ENCODE measurements around the gene SLC25A45.
"Not testable (repeated sequence)": the region's sequence is repeated elsewhere in the genome, so short reads cannot be mapped to it uniquely, and the experiment has no call there.

SLC25A45 gene

DNA sequence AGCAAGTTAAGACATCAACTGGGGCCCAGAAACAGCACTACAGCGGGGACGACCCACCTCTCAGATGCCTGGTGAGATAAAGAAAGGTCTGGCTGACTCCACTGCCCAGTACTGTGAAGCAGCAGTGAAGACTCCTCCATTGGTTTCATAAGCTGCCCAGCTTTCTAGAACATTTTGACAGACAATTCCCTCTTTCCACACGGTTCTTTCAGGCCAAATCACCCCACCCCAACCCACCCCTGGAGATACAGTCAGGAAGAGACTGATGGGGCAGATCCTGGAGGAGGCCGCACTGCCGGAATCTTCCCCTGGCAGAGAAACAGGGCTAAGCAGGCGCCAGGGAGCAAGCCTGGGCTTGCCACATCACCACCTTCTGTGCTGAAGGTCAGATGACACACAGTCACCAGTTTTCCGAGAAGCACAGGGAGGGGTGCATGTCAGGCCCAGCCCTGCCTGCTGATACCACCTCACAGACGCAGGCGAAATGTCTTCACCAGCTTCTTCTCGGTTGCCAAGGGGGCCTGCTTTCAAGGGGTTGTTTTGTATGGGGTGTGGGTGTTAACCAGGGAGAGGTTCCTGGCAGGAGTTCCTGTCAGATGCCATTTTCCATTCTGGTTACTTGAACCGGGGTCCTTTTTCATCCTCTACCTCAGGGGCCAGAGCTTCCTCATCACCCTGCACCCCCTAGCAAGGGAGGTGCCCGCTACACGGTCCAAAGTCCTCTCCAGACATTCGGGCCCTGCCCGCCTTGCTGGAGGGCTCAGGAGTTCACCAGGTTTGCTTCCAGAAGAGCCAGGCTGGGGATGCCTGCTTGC lies 38.7 kb upstream of the SLC25A45 start:
- peak; percentile 78 for DNase-seq

DNA sequence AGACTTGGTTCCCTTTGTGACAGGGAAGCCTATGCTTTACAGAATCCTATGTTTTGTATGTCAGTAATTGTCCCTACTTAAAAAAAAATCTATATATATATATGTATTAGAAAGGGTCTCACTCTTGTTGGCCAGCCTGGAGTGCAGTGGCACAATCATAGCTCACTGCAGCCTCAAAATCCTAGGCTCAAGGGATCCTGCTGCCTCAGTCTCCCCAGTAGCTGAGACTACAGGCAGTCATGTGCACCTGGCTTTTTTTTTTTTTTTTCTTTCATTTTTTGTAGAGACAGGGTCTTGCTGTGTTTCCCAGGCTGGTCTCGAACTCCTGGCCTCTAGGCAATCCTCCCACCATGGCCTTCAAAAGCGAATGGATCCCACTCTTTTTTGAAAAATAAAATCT lies 38.1 kb upstream of the SLC25A45 start:
- DNase-seq = no peak

DNA sequence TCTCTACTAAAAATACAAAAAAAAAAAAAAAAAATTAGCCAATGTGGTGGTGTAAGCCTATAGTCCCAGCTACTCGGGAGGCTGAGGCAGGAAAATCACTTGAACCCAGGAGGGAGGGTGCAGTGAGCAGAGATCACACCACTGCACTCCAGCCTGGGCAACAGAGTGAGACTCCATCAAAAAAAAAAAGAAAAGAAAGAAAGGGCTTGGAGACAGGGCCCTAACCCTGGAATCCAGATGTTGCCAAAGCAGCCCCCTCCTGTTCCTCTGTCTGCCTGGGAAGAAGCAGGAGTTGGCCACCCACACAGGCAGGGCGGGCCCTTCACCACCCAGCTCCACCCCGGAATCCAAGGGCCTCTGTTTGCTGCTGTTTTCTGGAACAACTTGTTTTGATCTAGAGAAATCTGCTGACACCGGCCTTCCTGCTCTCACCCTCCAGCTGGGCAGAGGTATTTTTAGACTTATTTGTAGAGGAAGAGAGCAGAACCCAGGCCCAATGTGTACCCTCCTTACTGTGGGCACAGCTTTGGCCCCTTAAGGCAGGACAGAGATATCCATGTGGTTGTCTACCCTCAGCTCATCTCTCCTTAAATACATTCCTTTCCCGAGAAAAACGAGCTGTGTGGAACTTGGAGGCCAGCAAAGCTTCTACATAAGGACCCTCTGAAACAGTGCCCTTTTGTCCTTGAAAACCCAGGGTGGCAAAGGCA lies 37.5 kb upstream of the SLC25A45 start:
- DNase-seq = peak; percentile 51

DNA sequence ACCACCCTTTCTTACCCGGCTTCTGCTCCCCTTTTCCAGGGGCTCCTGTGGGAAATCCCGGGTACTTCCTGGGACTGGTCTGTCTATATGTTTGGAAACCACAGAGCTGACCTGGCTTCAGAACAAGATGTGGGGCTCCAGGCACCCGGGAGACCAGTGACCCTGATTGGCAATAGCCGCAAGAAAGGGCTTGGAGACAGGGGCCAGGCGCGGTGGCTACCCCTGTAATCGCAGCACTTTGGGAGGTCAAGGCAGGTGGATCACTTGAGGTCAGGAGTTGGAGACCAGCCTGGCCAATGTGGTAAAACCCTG lies 37.0 kb upstream of the SLC25A45 start:
- no peak for DNase-seq

DNA sequence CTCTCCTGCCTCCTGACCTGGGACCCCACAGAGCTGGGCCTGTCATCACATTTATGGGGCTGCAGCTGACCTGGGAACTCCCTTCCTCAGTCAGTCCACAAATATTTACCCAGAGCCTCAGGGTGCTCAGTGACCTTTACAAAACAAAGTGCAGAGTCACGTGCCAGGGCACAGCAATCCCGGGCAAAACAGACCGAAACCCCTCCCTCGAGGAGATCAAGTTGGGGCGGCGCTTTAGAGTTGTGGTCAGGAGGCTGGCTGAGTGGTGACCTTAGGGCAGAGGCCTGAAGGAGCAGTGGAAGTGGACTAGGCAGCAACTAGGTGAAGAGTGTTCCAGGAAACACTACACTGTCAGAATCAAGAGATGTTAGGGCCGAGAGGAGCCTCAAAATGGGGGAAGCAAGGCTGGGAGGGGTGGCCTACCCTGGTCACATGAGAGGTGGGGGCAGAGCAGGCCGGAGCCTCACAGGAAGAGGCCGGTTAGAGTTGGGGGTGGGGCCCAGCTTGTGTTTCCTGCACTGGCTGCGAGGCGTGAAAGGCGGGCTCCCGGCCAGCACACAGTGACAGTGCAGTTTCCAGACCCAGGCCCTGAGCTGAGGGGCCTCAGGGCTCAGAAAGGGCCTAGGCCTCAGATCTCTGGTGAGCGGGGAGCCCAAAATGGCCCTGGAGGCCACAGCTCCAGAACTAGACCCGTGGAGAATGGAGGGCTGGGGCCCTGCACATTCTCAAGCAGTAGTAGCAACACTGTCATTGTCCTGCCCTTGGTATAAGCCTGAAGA lies 36.4 kb upstream of the SLC25A45 start:
- peak; percentile 83 for DNase-seq

DNA sequence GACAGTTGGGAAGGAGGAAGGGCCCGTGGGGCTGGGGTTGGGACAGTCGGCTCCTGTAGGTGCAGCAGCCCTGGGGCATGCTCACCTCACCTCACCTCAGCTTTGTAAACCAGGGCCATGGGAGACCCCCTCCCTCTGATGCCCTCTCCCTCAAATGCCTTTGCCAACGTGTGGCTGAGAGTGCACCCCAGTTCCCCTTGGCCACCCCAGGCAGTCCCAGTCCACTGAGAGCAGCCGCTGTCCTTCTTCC lies 35.9 kb upstream of the SLC25A45 start:
- DNase-seq = no peak

DNA sequence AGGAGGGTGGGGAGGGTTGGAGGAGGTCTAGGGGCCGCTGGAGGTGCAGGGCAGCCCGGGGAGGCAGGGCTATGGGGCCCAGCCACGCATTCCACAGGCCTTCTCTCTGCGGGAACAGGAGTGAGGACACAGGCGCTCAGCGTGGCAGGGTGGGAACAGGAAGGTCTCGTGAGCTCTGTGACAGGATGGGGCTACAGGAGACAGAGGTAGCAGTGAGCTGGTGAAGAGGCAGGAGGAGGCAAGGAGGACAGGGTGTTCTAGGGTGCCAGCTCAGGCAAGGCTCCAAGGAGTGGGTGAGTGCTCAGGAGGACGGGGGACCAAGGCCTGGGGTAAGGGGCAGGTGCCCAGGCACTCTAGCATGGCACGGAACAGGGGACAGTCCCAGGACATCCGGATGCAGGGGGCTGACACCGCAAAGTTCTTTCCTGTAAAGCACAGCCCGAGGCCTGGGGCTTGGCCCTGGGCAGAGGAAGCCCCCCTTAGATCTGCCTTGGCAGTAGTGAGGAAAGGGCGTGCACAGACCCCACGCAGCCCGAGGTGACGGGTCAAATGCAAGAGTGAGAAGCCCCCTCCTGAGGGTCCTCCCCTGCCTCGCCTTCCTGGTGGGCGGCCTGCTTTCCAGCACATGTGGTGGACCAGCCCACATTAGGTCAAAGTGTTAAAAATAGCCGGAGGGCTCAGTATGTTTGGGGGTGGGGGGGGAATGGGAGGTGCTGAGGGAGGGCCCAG lies 35.4 kb upstream of the SLC25A45 start:
- peak; percentile 36 for DNase-seq

DNA sequence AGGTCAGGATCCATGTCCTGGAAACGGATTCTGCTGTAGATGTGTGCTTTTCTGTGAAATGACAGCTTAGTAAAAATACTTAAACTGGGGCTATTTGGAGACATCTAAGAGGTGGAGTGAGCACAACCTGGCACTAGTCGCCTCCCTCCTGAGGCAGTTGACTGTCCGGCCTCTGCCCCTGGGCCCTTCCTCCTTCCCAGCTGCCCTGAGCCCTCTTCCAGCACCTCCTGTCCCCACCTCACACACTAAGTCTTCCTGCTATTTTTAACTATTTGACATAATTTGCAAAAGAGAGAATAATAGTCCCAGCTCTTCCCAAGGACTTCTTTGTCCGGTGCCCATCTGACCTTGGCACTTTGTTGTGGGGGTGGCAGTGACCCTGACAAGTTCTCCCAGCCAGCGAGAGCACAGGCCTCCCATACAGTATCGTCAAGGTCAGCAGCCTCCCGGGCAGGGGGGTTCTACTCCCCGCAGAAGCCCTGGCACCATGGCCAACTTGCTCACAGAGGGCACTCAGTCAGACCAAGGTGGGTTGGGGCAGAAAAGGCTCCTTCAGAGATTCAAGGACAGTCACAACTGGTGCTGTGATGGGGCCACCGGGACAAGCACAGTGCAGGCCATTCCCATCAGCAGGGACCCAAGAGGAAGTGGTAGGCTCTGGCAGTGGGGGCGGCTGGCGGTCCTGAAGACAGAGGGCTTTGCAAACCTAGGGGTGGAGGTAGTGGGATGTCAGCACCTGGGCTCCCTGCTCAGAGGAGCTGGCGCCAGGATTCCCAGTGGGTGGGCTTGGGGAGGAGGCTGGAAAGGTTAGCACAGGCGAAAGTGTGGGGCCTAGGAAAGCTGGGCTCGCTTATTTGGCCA lies 34.6 kb upstream of the SLC25A45 start:
- no peak for DNase-seq

DNA sequence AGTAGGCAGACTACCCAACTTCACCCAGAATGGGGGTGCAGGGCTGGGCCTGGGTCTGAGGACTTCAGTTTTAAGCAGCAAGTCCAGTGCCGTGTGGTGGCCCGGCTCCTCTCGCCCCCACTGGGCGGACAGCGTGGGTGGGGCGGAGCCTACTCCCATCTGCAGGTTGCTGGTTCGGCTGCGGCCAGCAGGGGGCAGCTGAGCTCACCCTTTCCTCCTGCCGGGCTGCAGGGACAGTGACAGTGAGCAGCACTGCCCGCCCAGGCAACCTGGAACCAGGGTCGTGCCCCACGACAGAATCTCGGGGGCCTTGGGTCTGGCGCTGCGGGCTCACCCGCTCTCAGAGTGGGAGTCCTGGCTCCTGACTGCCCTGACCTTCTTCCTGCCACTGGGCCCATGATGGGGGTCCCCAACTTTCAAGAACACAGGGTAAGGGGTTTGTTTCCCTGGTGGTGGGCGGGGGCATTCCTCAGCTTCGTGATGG lies 33.9 kb upstream of the SLC25A45 start:
- peak; percentile 93 for DNase-seq

DNA sequence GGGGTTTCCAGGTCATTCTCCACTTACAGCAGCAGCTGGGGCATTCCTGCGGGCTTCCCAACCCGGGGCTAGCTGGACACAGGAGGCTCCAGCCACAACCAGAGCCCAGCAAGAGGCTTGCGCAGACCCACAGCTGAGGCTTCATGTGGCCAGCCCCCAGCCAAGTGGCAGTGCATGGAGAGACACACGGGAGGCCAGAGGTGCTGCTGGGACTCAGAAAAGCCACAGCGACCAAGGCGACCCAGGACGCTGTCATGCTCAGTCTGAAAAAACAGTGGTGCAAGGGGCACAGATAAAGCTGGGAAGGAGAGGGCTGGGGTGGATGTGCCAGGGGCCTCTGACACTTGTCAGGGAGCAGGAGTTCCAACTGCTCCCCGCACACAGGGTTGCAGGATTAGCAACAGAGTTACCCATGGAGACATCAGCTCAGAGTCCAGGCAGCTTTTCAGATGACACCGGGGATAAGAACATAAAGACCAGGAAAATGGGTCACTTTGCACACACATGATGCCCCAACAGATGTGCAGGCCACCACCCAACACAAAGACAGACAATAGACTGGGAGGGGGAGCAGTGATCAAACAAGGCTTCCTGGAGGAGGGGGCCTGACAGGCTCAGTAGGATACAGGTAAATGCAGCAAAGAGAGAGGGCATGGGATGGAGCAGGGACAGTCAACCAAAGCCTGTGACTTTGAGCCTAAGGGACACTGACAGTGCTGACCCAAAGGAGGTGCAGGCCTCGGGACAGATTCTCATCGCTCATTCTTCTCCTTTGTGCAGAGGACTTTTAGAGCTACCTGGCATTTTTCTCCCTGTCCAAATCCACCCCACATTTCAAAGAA lies 33.3 kb upstream of the SLC25A45 start:
- DNase-seq = no peak

- DNase-seq = no peak
Observed at GRCh38 chr11:65414776-65415498, 32.5 kb upstream of the SLC25A45 start.

DNA sequence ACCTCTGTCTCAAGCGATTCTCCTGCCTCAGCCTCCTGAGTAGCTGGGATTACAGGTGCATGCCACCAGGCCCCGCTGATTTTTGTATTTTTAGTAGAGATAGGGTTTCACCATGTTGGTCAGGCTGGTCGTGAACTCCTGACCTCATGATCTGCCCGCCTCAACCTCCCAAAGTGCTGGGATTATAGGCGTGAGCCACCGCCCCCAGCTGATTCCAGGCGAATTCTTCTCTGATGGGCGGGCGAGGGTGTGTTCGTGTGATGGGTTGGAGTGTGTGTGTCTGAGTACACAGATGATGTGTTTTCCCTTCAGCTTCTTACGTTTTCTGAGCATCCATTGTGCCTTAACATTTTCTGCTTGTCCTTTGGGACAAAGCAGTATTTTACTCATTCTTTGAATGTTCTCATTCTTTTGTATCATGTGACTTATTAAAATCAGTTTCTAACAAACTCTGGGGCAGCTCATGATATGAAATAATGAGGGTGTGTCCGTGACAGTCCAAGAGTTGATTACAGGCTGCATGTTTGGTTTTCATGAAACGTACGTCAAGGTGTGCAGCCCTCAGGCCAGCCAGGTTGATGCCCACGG lies 30.7 kb upstream of the SLC25A45 start:
- DNase-seq = not testable (repeated sequence)

DNA sequence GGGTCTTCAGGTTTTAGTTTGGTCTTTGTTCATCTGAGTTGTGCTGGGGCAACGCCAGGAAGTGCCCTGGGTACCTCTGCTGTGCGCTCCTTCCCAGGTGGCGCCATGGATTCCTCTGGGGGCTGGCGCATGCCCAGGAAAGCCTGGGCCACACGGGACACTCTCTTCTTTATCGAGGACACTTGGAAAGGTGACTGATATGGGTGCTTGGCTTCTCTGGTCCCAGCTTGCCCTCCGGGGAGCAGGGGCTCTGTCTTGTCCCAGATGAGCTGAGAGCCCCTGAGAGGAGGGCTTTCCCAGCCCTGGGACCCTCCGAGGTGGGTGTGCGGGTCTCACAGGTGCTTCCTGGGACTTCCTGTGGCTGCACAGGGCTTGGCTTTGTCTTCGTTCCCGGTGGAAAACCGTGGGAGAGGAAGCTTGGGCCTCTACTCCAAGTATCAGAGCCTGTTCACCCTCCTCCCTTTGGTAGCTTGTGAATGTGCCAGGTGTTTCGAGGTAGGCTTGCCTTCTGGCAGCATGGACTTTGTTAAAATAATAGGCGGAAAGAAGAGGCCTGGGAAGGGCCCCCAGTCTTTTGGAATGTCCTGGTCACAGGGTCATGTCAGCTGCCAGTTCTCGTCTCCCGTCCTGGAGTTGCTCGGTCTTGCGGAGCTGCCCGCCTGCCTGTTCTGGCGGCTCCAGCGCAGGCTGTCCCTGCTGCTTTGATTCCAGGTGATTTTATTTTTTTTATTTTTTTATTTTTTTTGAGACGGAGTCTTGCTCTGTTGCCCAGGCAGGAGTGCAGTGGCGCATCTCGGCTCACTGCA lies 30.0 kb upstream of the SLC25A45 start:
- no peak for DNase-seq

GRCh38 chr11:65411681-65412070 lies 29.2 kb upstream of the SLC25A45 start:
- DNase-seq = no peak

GRCh38 chr11:65410936-65411680 lies 28.7 kb upstream of the SLC25A45 start:
- no peak for DNase-seq

- no peak for DNase-seq
Observed at GRCh38 chr11:65404638-65405339, 22.3 kb upstream of the SLC25A45 start.

DNA sequence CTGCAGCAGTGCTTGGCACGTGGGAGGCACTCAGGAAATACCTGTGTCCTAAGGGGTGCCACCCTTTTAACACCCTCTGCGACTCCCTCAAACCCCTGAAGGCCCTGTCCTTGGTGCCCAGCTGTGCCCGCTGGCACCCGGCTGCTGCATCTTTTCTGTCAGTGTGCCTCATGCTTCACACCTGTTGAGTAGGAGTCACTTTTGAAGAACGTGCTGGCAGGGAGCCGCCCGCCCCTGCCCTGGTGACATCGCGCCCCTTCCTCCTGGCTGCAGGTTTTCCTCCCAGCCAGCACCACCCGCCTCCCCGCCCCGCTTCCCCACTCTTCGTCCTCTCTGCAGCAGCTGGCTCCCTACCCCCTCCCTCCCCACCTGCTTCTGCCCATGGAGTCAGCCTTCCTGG lies 21.8 kb upstream of the SLC25A45 start:
- DNase-seq = no peak

DNA sequence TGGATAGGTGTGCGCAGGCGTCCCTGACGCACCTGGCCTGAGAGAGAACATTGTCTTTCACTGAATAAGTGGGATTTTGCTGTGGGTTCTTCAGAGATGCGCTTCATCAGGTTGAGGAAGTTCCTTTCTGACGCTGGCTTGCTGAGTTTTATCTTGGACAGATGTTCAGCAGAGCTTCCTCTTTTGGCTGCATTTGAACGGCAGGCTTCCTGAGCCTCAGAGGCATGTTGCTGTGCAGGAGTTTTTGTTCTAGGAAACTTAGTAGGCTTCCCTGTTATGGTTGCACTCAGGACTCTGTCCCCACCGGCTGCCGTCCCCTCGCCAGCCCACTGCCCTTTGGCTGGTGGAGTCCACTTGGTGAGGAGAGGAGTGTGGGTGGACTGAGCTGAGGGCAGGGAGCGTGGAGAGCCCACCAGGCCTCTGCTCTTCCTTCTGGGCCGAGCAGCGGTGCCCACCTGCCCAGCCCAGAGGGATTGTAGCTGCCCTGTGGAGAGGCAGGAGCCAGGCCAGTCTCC lies 21.2 kb upstream of the SLC25A45 start:
- DNase-seq = no peak

All from stimulated activated CD4-positive, alpha-beta T cell treated with anti-CD3 and anti-CD28 coated beads, Interleukin-4, amount 100 ng/mL, for 1 hour (primary cell).